Measurements from ENCODE around the gene KCNIP1. TPM values are rescaled to one million over a fixed set of nuclear protein-coding genes. Genes with fewer than 3 reads are reported as not detected.

The KCNIP1 gene
- total RNA-seq, 1 experiment from 2014 or later, result not detected

DNA sequence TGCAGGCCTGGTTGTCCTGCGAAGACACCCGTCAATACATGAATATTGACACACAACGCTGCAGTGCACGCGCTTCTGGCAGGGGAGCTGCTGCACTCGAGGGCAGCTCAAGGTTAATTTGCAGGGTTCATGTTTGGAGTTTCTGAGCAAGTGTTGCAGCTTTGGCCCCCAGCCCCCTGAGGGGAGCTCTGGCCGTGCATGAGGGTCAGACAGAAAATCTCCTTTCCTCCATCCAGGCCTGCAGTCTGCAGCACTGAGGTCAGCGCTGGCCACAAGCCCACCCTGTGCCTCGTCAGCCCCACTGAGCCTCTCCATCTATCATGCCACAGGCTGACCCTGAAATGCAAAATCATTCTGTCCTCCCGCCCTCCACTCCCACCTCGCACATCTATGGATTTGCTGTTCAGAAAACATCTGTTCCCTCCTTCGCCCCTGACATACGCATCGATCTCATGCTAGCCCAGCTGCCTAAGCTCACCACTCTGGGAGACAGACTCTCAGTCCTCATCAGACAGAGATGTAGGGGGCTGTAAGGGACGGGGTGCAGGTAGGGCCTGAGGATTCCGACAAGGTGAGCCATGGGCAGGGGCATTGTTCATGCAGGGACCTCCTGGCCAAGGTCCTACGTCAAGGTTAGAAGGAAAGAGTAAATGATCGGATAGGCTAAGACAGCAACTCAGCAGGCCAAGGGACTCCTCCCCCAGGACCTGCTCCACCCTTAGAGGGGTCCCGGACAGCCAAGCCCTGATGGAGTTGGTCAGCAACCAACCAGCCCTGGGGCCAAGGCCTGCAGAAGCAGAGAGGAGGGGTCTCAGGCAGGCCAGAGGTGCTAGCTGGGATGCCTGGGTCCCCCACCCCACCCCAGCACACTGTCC is 125.1 kb downstream of the KCNIP1 start:
- in situ Hi-C loops (cut with HindIII; ENCODE audit: low pct_unique_long_range_greater_than_20kb, low sequenced_read_pairs), result no loop called here
- Histone ChIP-seq H3K36me3 (ENCODE audit: control insufficient read depth, insufficient read depth, low read length) (no peaks in the 10 kb centered on the region), H3K27ac (ENCODE audit: low read length) (no peak overlapping the region), H3K4me1 (ENCODE audit: control insufficient read depth, insufficient read depth, low read length) (peaks cover 3% of the 10 kb centered on the region), H3K4me3 (ENCODE audit: low read depth in 2 of 2, low read length in 2 of 2) (no peak overlapping the region), H3K9me3 (ENCODE audit: control insufficient read depth, insufficient read depth, low read depth, low read length) (no peaks in the 10 kb centered on the region), H3K27me3 (ENCODE audit: control insufficient read depth, insufficient read depth, low read length) (no peaks in the 10 kb centered on the region)
- no peak for ATAC-seq
- BruUV-seq (replicated peaks), result no TSS peak
- ChIA-PET POLR2A (no interaction called here), CTCF (no interaction called here)
- DNase-seq (ENCODE audit: low read depth, low spot score), result no peak
- intact Hi-C loops (cut with micrococcal nuclease; ENCODE audit: unreplicated experiment), result no loop called here
- TF ChIP-seq SIN3A (IDR thresholded peaks at IDR 0.05; ENCODE audit: borderline replicate concordance, insufficient read depth, low read depth, low read length) (no peak), TCF7L2 (IDR thresholded peaks at IDR 0.05; ENCODE audit: low read depth, low read length) (no peak)
- TF ChIP-seq, protein P1, sequence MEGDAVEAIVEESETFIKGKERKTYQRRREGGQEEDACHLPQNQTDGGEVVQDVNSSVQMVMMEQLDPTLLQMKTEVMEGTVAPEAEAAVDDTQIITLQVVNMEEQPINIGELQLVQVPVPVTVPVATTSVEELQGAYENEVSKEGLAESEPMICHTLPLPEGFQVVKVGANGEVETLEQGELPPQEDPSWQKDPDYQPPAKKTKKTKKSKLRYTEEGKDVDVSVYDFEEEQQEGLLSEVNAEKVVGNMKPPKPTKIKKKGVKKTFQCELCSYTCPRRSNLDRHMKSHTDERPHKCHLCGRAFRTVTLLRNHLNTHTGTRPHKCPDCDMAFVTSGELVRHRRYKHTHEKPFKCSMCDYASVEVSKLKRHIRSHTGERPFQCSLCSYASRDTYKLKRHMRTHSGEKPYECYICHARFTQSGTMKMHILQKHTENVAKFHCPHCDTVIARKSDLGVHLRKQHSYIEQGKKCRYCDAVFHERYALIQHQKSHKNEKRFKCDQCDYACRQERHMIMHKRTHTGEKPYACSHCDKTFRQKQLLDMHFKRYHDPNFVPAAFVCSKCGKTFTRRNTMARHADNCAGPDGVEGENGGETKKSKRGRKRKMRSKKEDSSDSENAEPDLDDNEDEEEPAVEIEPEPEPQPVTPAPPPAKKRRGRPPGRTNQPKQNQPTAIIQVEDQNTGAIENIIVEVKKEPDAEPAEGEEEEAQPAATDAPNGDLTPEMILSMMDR (IDR thresholded peaks at IDR 0.05), result no peak

DNA sequence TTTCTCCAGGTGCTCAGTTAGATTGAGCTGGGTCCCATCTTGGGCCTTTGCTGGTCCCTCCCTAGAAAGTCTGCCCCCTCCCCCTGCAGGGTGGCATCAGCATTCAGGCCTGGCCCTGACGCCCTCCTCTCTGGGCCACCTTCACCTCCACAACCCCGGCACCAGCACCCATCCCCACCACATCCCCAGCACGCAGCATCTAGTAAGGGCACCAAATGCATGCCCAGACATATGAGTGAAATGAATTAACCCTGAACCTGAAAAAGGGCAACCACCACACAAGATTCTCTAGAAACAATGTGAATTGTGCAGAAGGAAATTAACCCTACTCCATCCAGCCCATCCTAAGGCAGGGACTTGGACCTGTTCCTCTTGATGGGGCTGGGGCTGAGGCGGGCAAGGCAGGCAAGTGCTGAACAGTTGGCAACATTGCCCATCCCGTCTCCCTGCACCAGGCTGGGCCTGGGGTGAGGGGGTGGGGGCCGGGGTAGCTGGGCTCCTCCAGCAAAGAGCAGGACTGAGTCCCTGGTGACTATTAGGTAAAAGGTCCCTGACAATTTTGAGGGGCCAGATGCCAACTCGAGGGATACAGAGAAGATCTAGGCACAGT is 125.9 kb downstream of the KCNIP1 start:
- CTCF ChIA-PET, result no interaction called here

More for the DNA sequence above, 125.9 kb downstream of the KCNIP1 start:
- POLR2A ChIA-PET, result no interaction called here
- peaks cover 3% of the 10 kb centered on the region for H3K4me1 ChIP-seq (ENCODE audit: control insufficient read depth, insufficient read depth, low read length)
- in situ Hi-C loops (cut with HindIII; ENCODE audit: low pct_unique_long_range_greater_than_20kb, low sequenced_read_pairs) (no loop called here), intact Hi-C loops (cut with micrococcal nuclease; ENCODE audit: unreplicated experiment) (loop anchor here (5.0 kb wide), 1 partner anchor 402 kb away; no protein-coding TSS in a partner anchor)
- DNase-seq (ENCODE audit: low read depth, low spot score) (no peak), ATAC-seq (no peak)
- H3K36me3 ChIP-seq (ENCODE audit: control insufficient read depth, insufficient read depth, low read length), result no peaks in the 10 kb centered on the region
- no peak overlapping the region for H3K4me3 ChIP-seq (ENCODE audit: low read depth in 2 of 2, low read length in 2 of 2)
- H3K9me3 ChIP-seq (ENCODE audit: control insufficient read depth, insufficient read depth, low read depth, low read length), result no peaks in the 10 kb centered on the region
- TF ChIP-seq TCF7L2 (IDR thresholded peaks at IDR 0.05; ENCODE audit: low read depth, low read length) (no peak), SIN3A (IDR thresholded peaks at IDR 0.05; ENCODE audit: borderline replicate concordance, insufficient read depth, low read depth, low read length) (no peak), POLR2AphosphoS5 (IDR thresholded peaks at IDR 0.05; ENCODE audit: low read depth, low read length) (no peak)
- TF ChIP-seq, protein P1 (IDR thresholded peaks at IDR 0.05), result no peak
- TF ChIP-seq, protein P2, sequence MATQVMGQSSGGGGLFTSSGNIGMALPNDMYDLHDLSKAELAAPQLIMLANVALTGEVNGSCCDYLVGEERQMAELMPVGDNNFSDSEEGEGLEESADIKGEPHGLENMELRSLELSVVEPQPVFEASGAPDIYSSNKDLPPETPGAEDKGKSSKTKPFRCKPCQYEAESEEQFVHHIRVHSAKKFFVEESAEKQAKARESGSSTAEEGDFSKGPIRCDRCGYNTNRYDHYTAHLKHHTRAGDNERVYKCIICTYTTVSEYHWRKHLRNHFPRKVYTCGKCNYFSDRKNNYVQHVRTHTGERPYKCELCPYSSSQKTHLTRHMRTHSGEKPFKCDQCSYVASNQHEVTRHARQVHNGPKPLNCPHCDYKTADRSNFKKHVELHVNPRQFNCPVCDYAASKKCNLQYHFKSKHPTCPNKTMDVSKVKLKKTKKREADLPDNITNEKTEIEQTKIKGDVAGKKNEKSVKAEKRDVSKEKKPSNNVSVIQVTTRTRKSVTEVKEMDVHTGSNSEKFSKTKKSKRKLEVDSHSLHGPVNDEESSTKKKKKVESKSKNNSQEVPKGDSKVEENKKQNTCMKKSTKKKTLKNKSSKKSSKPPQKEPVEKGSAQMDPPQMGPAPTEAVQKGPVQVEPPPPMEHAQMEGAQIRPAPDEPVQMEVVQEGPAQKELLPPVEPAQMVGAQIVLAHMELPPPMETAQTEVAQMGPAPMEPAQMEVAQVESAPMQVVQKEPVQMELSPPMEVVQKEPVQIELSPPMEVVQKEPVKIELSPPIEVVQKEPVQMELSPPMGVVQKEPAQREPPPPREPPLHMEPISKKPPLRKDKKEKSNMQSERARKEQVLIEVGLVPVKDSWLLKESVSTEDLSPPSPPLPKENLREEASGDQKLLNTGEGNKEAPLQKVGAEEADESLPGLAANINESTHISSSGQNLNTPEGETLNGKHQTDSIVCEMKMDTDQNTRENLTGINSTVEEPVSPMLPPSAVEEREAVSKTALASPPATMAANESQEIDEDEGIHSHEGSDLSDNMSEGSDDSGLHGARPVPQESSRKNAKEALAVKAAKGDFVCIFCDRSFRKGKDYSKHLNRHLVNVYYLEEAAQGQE (IDR thresholded peaks at IDR 0.05; ENCODE audit: insufficient read depth in 1 of 2, low read depth in 2 of 2, low read length in 1 of 2), result no peak
- H3K27ac ChIP-seq (ENCODE audit: low read length), result no peak overlapping the region
- no peaks in the 10 kb centered on the region for H3K27me3 ChIP-seq (ENCODE audit: control insufficient read depth, insufficient read depth, low read length)
- no TSS peak for BruUV-seq (replicated peaks)

All from Panc1 (cell line).